Stomach (tissue), 9 donors: ENCODE measurements around the gene CACNG4. TPM values are rescaled to one million over a fixed set of nuclear protein-coding genes. Genes with fewer than 3 reads are reported as not detected.

Source experiments
- DNase-seq, 2 donors: peaks; one replicate each; pipeline versions ENCODE4 v3.0.0 to v3.0.0-alpha.2; 2013 to 2019
- H3K27ac ChIP-seq, 5 donors: fragments of 200-600 bp in 4 of 5; sonication (generic) in 4 of 5; one replicate each; pipeline ENCODE4 v1.5.1; 2013 to 2019; ENCODE audit warnings: mild to moderate bottlenecking in 1 of 5, moderate library complexity in 1 of 5
- H3K27me3 ChIP-seq, 3 donors: fragments of 200-600 bp; sonication (generic); one replicate each; pipeline ENCODE4 v1.5.1; 2017 to 2019; ENCODE audit warnings: mixed run types in 1 of 3
- H3K36me3 ChIP-seq, 4 donors: fragments of 200-600 bp; sonication (generic); 1 replicate in 3 of 4; 2 replicates in 1 of 4; pipeline ENCODE4 v1.5.1; 2016 to 2019
- H3K4me1 ChIP-seq, 4 donors: fragments of 200-600 bp; sonication (generic); one replicate each; pipeline ENCODE4 v1.5.1; 2016 to 2019
- H3K4me3 ChIP-seq, 4 donors: fragments of 200-600 bp; sonication (generic) in 3 of 4; one replicate each; pipeline ENCODE4 v1.5.1; 2016 to 2019; ENCODE audit warnings: mild to moderate bottlenecking in 1 of 4
- H3K9me3 ChIP-seq, 4 donors: fragments of 200-600 bp; sonication (generic); one replicate each; pipeline ENCODE4 v1.5.1; 2016 to 2019
- CTCF ChIP-seq, 7 experiments: fragments of 450-650 bp in 4 of 7; fragments of 200-600 bp in 3 of 7; sonication (generic) in 3 of 7; IDR thresholded peaks; one replicate each; pipeline ENCODE4 v1.5.1; 2016 to 2019; ENCODE audit warnings: antibody characterized with exemption in 7 of 7, control low read depth in 2 of 7, mild to moderate bottlenecking in 1 of 7
- EP300 ChIP-seq: sonication (generic); formaldehyde crosslinking; IDR thresholded peaks from one replicate; pipeline ENCODE4 v1.6.1; 2017; ENCODE audit warnings: antibody characterized with exemption
- POLR2A ChIP-seq, 4 donors: fragments of 450-650 bp; IDR thresholded peaks; one replicate each; pipeline ENCODE4 v1.6.1; 2016; ENCODE audit warnings: antibody characterized with exemption in 4 of 4, control low read depth in 2 of 4, mild to moderate bottlenecking in 1 of 4, moderate library complexity in 1 of 4
- POLR2AphosphoS5 ChIP-seq, 3 donors: sonication (generic); formaldehyde crosslinking; IDR thresholded peaks; one replicate each; pipeline ENCODE4 v1.6.1; 2016; ENCODE audit warnings: antibody characterized with exemption in 3 of 3
- WGBS, 5 donors: extraction: QIAGEN DNeasy Blood & Tissue Kit in 3 of 5; methylation state at CpG; one replicate each; pipeline versions ENCODE4 v1.1.5 to v1.1.7; 2013 to 2018; 5-methylcytosine and 5-hydroxymethylcytosine counted together
- intact Hi-C: fragments of 100-400 bp; cut with DNase I; formaldehyde crosslinking; loops from one replicate; pipeline ENCODE4 v1.15.1; 2023; ENCODE audit warnings: low total_unique reads
- polyA plus RNA-seq, 3 donors: library from polyadenylated mRNA; stranded (reverse); fragments of 200-250 nt; gene quantifications; one replicate each; pipeline ENCODE4 v1.2.3, GENCODE V29; 2013
- total RNA-seq, 5 donors: library from RNA; depleted of rRNA; stranded (reverse); fragments of >200 nt; gene quantifications; one replicate each; pipeline versions ENCODE4 v1.1.0 to v1.2.3, GENCODE V29; 2014 to 2016
- donor health status: healthy with polysubstance abuse.
- donor health status: Bipolar disorder and iron deficiency.
- donor health status: healthy.

The CACNG4 gene
- total and polyA plus RNA-seq, 8 donors = 0.15 to 8.8 (median 0.96) TPM; not detected in 2

GRCh38 chr17:67050066-67050465, 85.6 kb downstream of the CACNG4 start:
- DNase-seq = no peak
- WGBS, 5 donors = 80 to 100% (median 100%) methylated on average over 1 of the region's 1 CpG
- Histone ChIP-seq H3K4me1 (no peaks in the 10 kb centered on the region), H3K9me3 (peaks cover 0 to 29% (median 27%) of the 10 kb centered on the region in 4 donors), H3K36me3 (no peaks in the 10 kb centered on the region), H3K4me3 (no peak overlapping the region), H3K27ac (no peak overlapping the region), H3K27me3 (no peaks in the 10 kb centered on the region)
- no peak for TF ChIP-seq POLR2A (IDR thresholded peaks at IDR 0.05)
- TF ChIP-seq POLR2AphosphoS5 (IDR thresholded peaks at IDR 0.05) = no peak
- TF ChIP-seq EP300 = no peak
- TF ChIP-seq CTCF (IDR thresholded peaks at IDR 0.05) = no peak
- intact Hi-C loops = no loop called here

- WGBS, 5 donors = 81 to 90% (median 87%) methylated on average over 6 of the region's 6 CpGs
- H3K27me3 ChIP-seq = no peaks in the 10 kb centered on the region
- H3K4me3 ChIP-seq = no peak overlapping the region
- intact Hi-C loops = no loop called here
- no peaks in the 10 kb centered on the region for H3K4me1 ChIP-seq
- no peak for TF ChIP-seq POLR2AphosphoS5 (IDR thresholded peaks at IDR 0.05)
- TF ChIP-seq POLR2A (IDR thresholded peaks at IDR 0.05) = no peak
- no peak for TF ChIP-seq CTCF (IDR thresholded peaks at IDR 0.05)
- TF ChIP-seq EP300 = no peak
- peaks cover 0 to 29% (median 27%) of the 10 kb centered on the region in 4 donors for H3K9me3 ChIP-seq
- no peak overlapping the region for H3K27ac ChIP-seq
- no peaks in the 10 kb centered on the region for H3K36me3 ChIP-seq
- no peak for DNase-seq
These were observed 86.1 kb downstream of the CACNG4 start for GRCh38 chr17:67050471-67051154.

GRCh38 chr17:67051155-67051538, 86.6 kb downstream of the CACNG4 start:
- intact Hi-C loops = no loop called here
- TF ChIP-seq POLR2A (IDR thresholded peaks at IDR 0.05) = no peak
- no peak for TF ChIP-seq CTCF (IDR thresholded peaks at IDR 0.05)
- no peak for TF ChIP-seq POLR2AphosphoS5 (IDR thresholded peaks at IDR 0.05)
- TF ChIP-seq EP300 = no peak
- no peak overlapping the region for H3K4me3 ChIP-seq
- no peaks in the 10 kb centered on the region for H3K4me1 ChIP-seq
- H3K27me3 ChIP-seq = no peaks in the 10 kb centered on the region
- H3K9me3 ChIP-seq = peaks cover 0 to 29% (median 27%) of the 10 kb centered on the region in 4 donors
- no peak overlapping the region for H3K27ac ChIP-seq
- DNase-seq = no peak
- 69 to 91% (median 77%) methylated on average over 2 to 4 of the region's 4 CpGs for WGBS, 5 donors
- no peaks in the 10 kb centered on the region for H3K36me3 ChIP-seq

- no peaks in the 10 kb centered on the region for H3K4me1 ChIP-seq
- 88 to 95% (median 91%) methylated on average over 5 of the region's 5 CpGs for WGBS, 5 donors
These were observed 87.3 kb downstream of the CACNG4 start for GRCh38 chr17:67051837-67052236.

More at GRCh38 chr17:67051837-67052236, 87.3 kb downstream of the CACNG4 start:
- Histone ChIP-seq H3K27ac (no peak overlapping the region), H3K27me3 (no peaks in the 10 kb centered on the region), H3K4me3 (no peak overlapping the region), H3K36me3 (no peaks in the 10 kb centered on the region), H3K9me3 (peaks cover 0 to 29% (median 27%) of the 10 kb centered on the region in 4 donors)
- TF ChIP-seq POLR2A (IDR thresholded peaks at IDR 0.05) = no peak
- no peak for TF ChIP-seq POLR2AphosphoS5 (IDR thresholded peaks at IDR 0.05)
- no peak for TF ChIP-seq CTCF (IDR thresholded peaks at IDR 0.05)
- TF ChIP-seq EP300 = no peak
- no peak for DNase-seq
- intact Hi-C loops = no loop called here
